Measurements from ENCODE around the gene CERCAM.

- TF ChIP-seq POLR2AphosphoS5 (IDR thresholded peaks at IDR 0.05) (no peak), POLR2A (IDR thresholded peaks at IDR 0.05) (no peak), EP300 (IDR thresholded peaks at IDR 0.05) (no peak)
- TF ChIP-seq, protein P1, sequence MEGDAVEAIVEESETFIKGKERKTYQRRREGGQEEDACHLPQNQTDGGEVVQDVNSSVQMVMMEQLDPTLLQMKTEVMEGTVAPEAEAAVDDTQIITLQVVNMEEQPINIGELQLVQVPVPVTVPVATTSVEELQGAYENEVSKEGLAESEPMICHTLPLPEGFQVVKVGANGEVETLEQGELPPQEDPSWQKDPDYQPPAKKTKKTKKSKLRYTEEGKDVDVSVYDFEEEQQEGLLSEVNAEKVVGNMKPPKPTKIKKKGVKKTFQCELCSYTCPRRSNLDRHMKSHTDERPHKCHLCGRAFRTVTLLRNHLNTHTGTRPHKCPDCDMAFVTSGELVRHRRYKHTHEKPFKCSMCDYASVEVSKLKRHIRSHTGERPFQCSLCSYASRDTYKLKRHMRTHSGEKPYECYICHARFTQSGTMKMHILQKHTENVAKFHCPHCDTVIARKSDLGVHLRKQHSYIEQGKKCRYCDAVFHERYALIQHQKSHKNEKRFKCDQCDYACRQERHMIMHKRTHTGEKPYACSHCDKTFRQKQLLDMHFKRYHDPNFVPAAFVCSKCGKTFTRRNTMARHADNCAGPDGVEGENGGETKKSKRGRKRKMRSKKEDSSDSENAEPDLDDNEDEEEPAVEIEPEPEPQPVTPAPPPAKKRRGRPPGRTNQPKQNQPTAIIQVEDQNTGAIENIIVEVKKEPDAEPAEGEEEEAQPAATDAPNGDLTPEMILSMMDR (IDR thresholded peaks at IDR 0.05) = no peak
Observed at GRCh38 chr9:128415281-128415680, 5.4 kb upstream of the CERCAM start.

All from suprapubic skin (tissue), 4 donors.